ENCODE results near the gene ZNF32. TPM values are rescaled to one million over a fixed set of nuclear protein-coding genes. Genes with fewer than 3 reads are reported as not detected.
"Not testable (repeated sequence)": the region's sequence is repeated elsewhere in the genome, so short reads cannot be mapped to it uniquely, and the experiment has no call there.

ZNF32 gene
- total RNA-seq, 2 experiments from 2014 or later, result 16.5 to 18.0 TPM

- H3K9me3 Mint-ChIP-seq (ENCODE audit: insufficient read depth), result peaks cover 52% of the 10 kb centered on the region
- ChIA-PET CTCF (interaction anchor here (0.7 kb wide), 1 partner anchor 10 kb away, joined by 3 read pairs; no protein-coding TSS in a partner anchor), POLR2A (no interaction called here)
- H3K36me3 Mint-ChIP-seq (ENCODE audit: low read depth), result peaks cover 30% of the 10 kb centered on the region
- H3K4me1 Mint-ChIP-seq (ENCODE audit: low read depth), result peaks cover 11% of the 10 kb centered on the region
- H3K27ac Mint-ChIP-seq, result no peak overlapping the region
- no peak overlapping the region for H3K4me3 Mint-ChIP-seq
- H3K27me3 Mint-ChIP-seq (ENCODE audit: low read depth), result no peaks in the 10 kb centered on the region
- DNase-seq, result no peak
- no peak for ATAC-seq
Observed at GRCh38 chr10:43622038-43622437, 26.6 kb downstream of the ZNF32 start.

DNA sequence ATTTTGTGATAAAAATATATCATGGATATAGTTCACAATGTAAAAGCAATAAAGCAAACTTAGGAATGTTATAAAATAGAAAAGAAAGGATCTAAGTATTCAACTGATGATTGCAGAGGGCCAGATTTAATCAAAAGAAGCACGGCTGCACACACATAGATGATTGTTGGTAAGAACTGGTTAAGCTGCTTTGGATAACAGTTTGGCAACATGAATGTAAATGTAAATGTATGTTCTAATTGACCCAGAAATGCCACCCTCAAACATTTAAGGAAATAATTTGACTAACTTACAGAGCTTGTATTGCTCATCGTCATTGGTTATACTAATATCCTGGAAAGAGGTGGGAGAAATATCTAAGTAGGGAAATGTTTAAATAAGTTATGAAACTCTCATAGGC, 29.3 kb downstream of the ZNF32 start:
- Mint-ChIP-seq H3K27ac (no peak overlapping the region), H3K9me3 (ENCODE audit: insufficient read depth) (peaks cover 66% of the 10 kb centered on the region), H3K4me1 (ENCODE audit: low read depth) (peaks cover 11% of the 10 kb centered on the region), H3K36me3 (ENCODE audit: low read depth) (peaks cover 55% of the 10 kb centered on the region), H3K27me3 (ENCODE audit: low read depth) (no peaks in the 10 kb centered on the region), H3K4me3 (no peak overlapping the region)
- no peak for ATAC-seq
- POLR2A ChIA-PET, result no interaction called here
- DNase-seq, result no peak
- CTCF ChIA-PET, result no interaction called here

GRCh38 chr10:43616697-43617370, 31.8 kb downstream of the ZNF32 start:
- no peak for DNase-seq
- CTCF ChIA-PET, result interaction anchor here (0.6 kb wide), 1 partner anchor 10 kb away, joined by 3 read pairs; no protein-coding TSS in a partner anchor
- ATAC-seq, result no peak
- Mint-ChIP-seq H3K4me1 (ENCODE audit: low read depth) (peaks cover 1% of the 10 kb centered on the region), H3K27me3 (ENCODE audit: low read depth) (no peaks in the 10 kb centered on the region), H3K4me3 (no peak overlapping the region), H3K27ac (no peak overlapping the region), H3K36me3 (ENCODE audit: low read depth) (peaks cover 63% of the 10 kb centered on the region), H3K9me3 (ENCODE audit: insufficient read depth) (peaks cover 65% of the 10 kb centered on the region)
- POLR2A ChIA-PET, result interaction anchor here (0.5 kb wide), 1 partner anchor 63 kb away, joined by 3 read pairs; no protein-coding TSS in a partner anchor

- Mint-ChIP-seq H3K27ac (no peak overlapping the region), H3K4me3 (no peak overlapping the region), H3K9me3 (ENCODE audit: insufficient read depth) (peaks cover 21% of the 10 kb centered on the region), H3K4me1 (ENCODE audit: low read depth) (peaks cover 29% of the 10 kb centered on the region), H3K27me3 (ENCODE audit: low read depth) (no peaks in the 10 kb centered on the region), H3K36me3 (ENCODE audit: low read depth) (peaks cover 77% of the 10 kb centered on the region)
- ATAC-seq, result no peak
- POLR2A ChIA-PET, result no interaction called here
- no peak for DNase-seq
- CTCF ChIA-PET, result no interaction called here
Observed at GRCh38 chr10:43610636-43611035, 38.0 kb downstream of the ZNF32 start.

- Mint-ChIP-seq H3K4me1 (ENCODE audit: low read depth) (peaks cover 28% of the 10 kb centered on the region), H3K36me3 (ENCODE audit: low read depth) (peaks cover 50% of the 10 kb centered on the region), H3K9me3 (ENCODE audit: insufficient read depth) (peaks cover 8% of the 10 kb centered on the region), H3K27me3 (ENCODE audit: low read depth) (peaks cover 5% of the 10 kb centered on the region), H3K27ac (peak overlapping the region; percentile 78), H3K4me3 (peak overlapping the region; percentile 77)
- ChIA-PET POLR2A (interaction anchor here (0.6 to 1.3 kb wide), 2 partner anchors 12 to 193 kb away, joined by 4 read pairs; no protein-coding TSS in a partner anchor), CTCF (interaction anchor here (0.8 kb wide), 1 partner anchor 10 kb away, joined by 3 read pairs; no protein-coding TSS in a partner anchor)
- DNase-seq, result no peak
- no peak for ATAC-seq
Observed at GRCh38 chr10:43607199-43607573, 41.5 kb downstream of the ZNF32 start.

- peak within 1 kb of the TSS; percentile 77 for H3K4me3 Mint-ChIP-seq
- DNase-seq (peak; percentile 70), ATAC-seq (peak; percentile 88)
- peaks cover 5% of the 10 kb centered on the region for H3K9me3 Mint-ChIP-seq (ENCODE audit: insufficient read depth)
- H3K4me1 Mint-ChIP-seq (ENCODE audit: low read depth), result peaks cover 28% of the 10 kb centered on the region
- H3K27me3 Mint-ChIP-seq (ENCODE audit: low read depth), result peaks cover 5% of the 10 kb centered on the region
- H3K36me3 Mint-ChIP-seq (ENCODE audit: low read depth), result peaks cover 43% of the 10 kb centered on the region
- ChIA-PET CTCF (interaction anchor here (0.8 kb wide), 1 partner anchor 10 kb away, joined by 3 read pairs; no protein-coding TSS in a partner anchor), POLR2A (interaction anchor here (0.6 to 1.3 kb wide), 2 partner anchors 12 to 194 kb away, joined by 4 read pairs; no protein-coding TSS in a partner anchor)
- H3K27ac Mint-ChIP-seq, result peak within 1 kb of the TSS; percentile 78
Observed at GRCh38 chr10:43606323-43607198, 42.1 kb downstream of the ZNF32 start, which contains the start of gene ZNF485. Gene ZNF485, plus strand, starts transcription at chr10:43606438. Its CDS starts 613 bp downstream, at chr10:43607051.

GRCh38 chr10:43605850-43606322, 42.8 kb downstream of the ZNF32 start:
- DNase-seq, result no peak
- Mint-ChIP-seq H3K27me3 (ENCODE audit: low read depth) (peaks cover 5% of the 10 kb centered on the region), H3K27ac (peak overlapping the region; percentile 76), H3K36me3 (ENCODE audit: low read depth) (peaks cover 40% of the 10 kb centered on the region), H3K9me3 (ENCODE audit: insufficient read depth) (peaks cover 5% of the 10 kb centered on the region), H3K4me1 (ENCODE audit: low read depth) (peaks cover 28% of the 10 kb centered on the region), H3K4me3 (peak overlapping the region; percentile 77)
- peak; percentile 14 for ATAC-seq
- ChIA-PET CTCF (no interaction called here), POLR2A (interaction anchor here (0.6 to 1.4 kb wide), 2 partner anchors 11 to 148 kb away, joined by 3 to 7 read pairs; no protein-coding TSS in a partner anchor)

- POLR2A ChIA-PET; H3K27me3 Mint-ChIP-seq (ENCODE audit: low read depth); CTCF ChIA-PET: not testable (repeated sequence)
Observed at GRCh38 chr10:43601576-43601975, 47.1 kb downstream of the ZNF32 start.

GRCh38 chr10:43599333-43599732, 49.3 kb downstream of the ZNF32 start:
- no peak for DNase-seq
- no peak overlapping the region for H3K4me3 Mint-ChIP-seq
- H3K27me3 Mint-ChIP-seq (ENCODE audit: low read depth), result peaks cover under 1% of the 10 kb centered on the region
- peaks cover 31% of the 10 kb centered on the region for H3K4me1 Mint-ChIP-seq (ENCODE audit: low read depth)
- H3K9me3 Mint-ChIP-seq (ENCODE audit: insufficient read depth), result peaks cover 12% of the 10 kb centered on the region
- ChIA-PET POLR2A (no interaction called here), CTCF (no interaction called here)
- ATAC-seq, result no peak
- H3K36me3 Mint-ChIP-seq (ENCODE audit: low read depth), result peaks cover 8% of the 10 kb centered on the region
- no peak overlapping the region for H3K27ac Mint-ChIP-seq

More at GRCh38 chr10:43601576-43601975, 47.1 kb downstream of the ZNF32 start:
- Mint-ChIP-seq H3K36me3 (ENCODE audit: low read depth) (peaks cover 13% of the 10 kb centered on the region), H3K9me3 (ENCODE audit: insufficient read depth) (peaks cover 17% of the 10 kb centered on the region), H3K4me1 (ENCODE audit: low read depth) (peaks cover 16% of the 10 kb centered on the region)
- H3K4me3 Mint-ChIP-seq, DNase-seq, H3K27ac Mint-ChIP-seq, ATAC-seq: not testable (repeated sequence)

DNA sequence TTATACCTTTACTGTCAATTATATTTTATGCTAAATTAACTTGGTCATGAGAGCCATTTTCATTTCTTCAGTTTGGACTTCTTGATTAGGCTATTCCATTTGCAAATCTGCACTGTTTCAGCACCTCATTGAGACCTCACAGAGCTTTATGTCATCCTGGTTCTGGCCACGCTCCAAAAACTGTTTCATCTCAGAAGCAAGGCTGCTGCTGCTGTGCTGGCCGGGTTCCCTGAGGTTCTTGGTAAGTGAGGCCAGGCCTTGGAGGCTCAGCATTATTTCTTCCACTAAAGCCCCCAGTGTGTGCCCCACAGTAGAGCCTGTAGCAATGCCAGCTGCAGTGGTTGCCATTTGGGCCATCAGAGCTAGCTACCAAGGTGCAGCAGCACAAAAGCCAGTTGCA, 50.2 kb downstream of the ZNF32 start:
- no peak overlapping the region for H3K4me3 Mint-ChIP-seq
- H3K36me3 Mint-ChIP-seq (ENCODE audit: low read depth), result peaks cover 11% of the 10 kb centered on the region

DNA sequence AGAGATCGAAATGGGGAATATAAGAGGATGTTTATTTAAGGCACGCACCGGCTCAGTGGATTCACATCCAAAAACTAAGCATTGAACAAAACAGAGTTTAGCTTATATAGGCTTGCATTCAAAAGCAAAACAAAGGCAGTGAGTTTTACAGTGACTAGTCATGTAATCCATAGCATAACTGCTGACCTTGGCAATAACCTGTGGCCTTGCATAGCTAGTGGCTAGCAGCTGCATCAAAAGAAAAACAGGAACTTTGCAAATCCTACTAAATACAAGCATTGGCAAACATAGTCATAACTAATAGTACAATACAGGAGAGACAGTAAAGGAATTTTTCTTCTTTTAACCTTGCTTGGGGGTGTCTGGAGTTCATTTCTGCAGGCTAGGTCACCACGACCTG, 52.1 kb downstream of the ZNF32 start:
- POLR2A ChIA-PET, result no interaction called here

More for the DNA sequence above, 50.2 kb downstream of the ZNF32 start:
- ChIA-PET CTCF (no interaction called here), POLR2A (no interaction called here)
- no peak for ATAC-seq
- Mint-ChIP-seq H3K27ac (no peak overlapping the region), H3K4me1 (ENCODE audit: low read depth) (peaks cover 35% of the 10 kb centered on the region), H3K9me3 (ENCODE audit: insufficient read depth) (peaks cover 12% of the 10 kb centered on the region), H3K27me3 (ENCODE audit: low read depth) (no peaks in the 10 kb centered on the region)
- no peak for DNase-seq

More for the DNA sequence above, 52.1 kb downstream of the ZNF32 start:
- CTCF ChIA-PET, result no interaction called here
- no peak for ATAC-seq
- Mint-ChIP-seq H3K36me3 (ENCODE audit: low read depth) (peaks cover 11% of the 10 kb centered on the region), H3K27ac (no peak overlapping the region), H3K27me3 (ENCODE audit: low read depth) (peaks cover 3% of the 10 kb centered on the region), H3K9me3 (ENCODE audit: insufficient read depth) (peaks cover 19% of the 10 kb centered on the region), H3K4me3 (no peak overlapping the region), H3K4me1 (ENCODE audit: low read depth) (peaks cover 35% of the 10 kb centered on the region)
- DNase-seq, result no peak

Measured in activated CD8-positive, alpha-beta T cell treated with anti-CD3 and anti-CD28 coated beads, Interleukin-2, amount 10 ng/mL, durations not matched to agents 7 days and 5 days (primary cell).